Mesendoderm (in vitro differentiated cells): ENCODE data around the gene TCF4.

ENCODE experiments used
- DNase-seq: peaks from one replicate; pipeline ENCODE4 v3.0.0; 2013
- H2AK5ac ChIP-seq: 2 replicates; pipeline ENCODE4 v1.6.1; 2013; ENCODE audit warnings: low read length, inconsistent platforms
- H2BK120ac ChIP-seq: 2 replicates; pipeline ENCODE4 v1.6.1; 2013; ENCODE audit warnings: low read depth, mild to moderate bottlenecking, low read length, moderate library complexity, mixed read lengths
- H2BK15ac ChIP-seq: replicated peaks from 2 replicates; pipeline ENCODE4 v1.6.1; 2013; ENCODE audit warnings: low read depth, mild to moderate bottlenecking, moderate library complexity
- H2BK5ac ChIP-seq: 2 replicates; pipeline ENCODE4 v1.6.1; 2013; ENCODE audit warnings: low read length, inconsistent platforms
- H3K18ac ChIP-seq: 2 replicates; pipeline ENCODE4 v1.6.1; 2013; ENCODE audit warnings: mild to moderate bottlenecking, low read length, mixed read lengths
- H3K23ac ChIP-seq: one replicate; pipeline ENCODE4 v1.6.1; 2013; ENCODE audit warnings: low read length
- H3K27ac ChIP-seq: 2 replicates; pipeline ENCODE4 v1.5.1; 2013; ENCODE audit warnings: low read depth, mild to moderate bottlenecking, inconsistent platforms, low read length, moderate library complexity
- H3K27me3 ChIP-seq: 2 replicates; pipeline ENCODE4 v1.6.1; 2013; ENCODE audit warnings: low read length, control low read depth, mild to moderate bottlenecking, inconsistent platforms; ENCODE audit not compliant: insufficient read depth, poor library complexity
- H3K36me3 ChIP-seq: 2 replicates; pipeline ENCODE4 v1.6.1; 2013; ENCODE audit warnings: low read length, inconsistent platforms; ENCODE audit not compliant: control insufficient read depth, insufficient read depth
- H3K4ac ChIP-seq: one replicate; pipeline ENCODE4 v1.6.1; 2013; ENCODE audit warnings: low read depth, mild to moderate bottlenecking, low read length, moderate library complexity
- H3K4me1 ChIP-seq: 2 replicates; pipeline ENCODE4 v1.6.1; 2013; ENCODE audit warnings: low read depth, low read length, inconsistent platforms; ENCODE audit not compliant: control insufficient read depth
- H3K4me2 ChIP-seq: 2 replicates; pipeline ENCODE4 v1.6.1; 2013; ENCODE audit warnings: low read length
- H3K4me3 ChIP-seq: 2 replicates; pipeline ENCODE4 v1.5.1; 2013; ENCODE audit warnings: mild to moderate bottlenecking, low read length
- H3K56ac ChIP-seq: one replicate; pipeline ENCODE4 v1.6.1; 2013; ENCODE audit warnings: low read length
- H3K79me1 ChIP-seq: 2 replicates; pipeline ENCODE4 v1.6.1; 2013; ENCODE audit warnings: low read length, inconsistent platforms
- H3K79me2 ChIP-seq: 2 replicates; pipeline ENCODE4 v1.6.1; 2013; ENCODE audit warnings: mild to moderate bottlenecking, low read length; ENCODE audit not compliant: control insufficient read depth, insufficient read depth
- H3K9ac ChIP-seq: 2 replicates; pipeline ENCODE4 v1.6.1; 2013; ENCODE audit warnings: low read length, inconsistent platforms
- H4K5ac ChIP-seq: one replicate; pipeline ENCODE4 v1.6.1; 2013; ENCODE audit warnings: low read length
- H4K8ac ChIP-seq: one replicate; pipeline ENCODE4 v1.6.1; 2013; ENCODE audit warnings: low read depth, mild to moderate bottlenecking, control low read depth, low read length, moderate library complexity
- WGBS: extraction: QIAGEN DNeasy Blood & Tissue Kit; methylation state at CpG from one replicate; pipeline ENCODE4 v1.1.7; 2013; ENCODE audit warnings: low lambda C conversion rate, missing lambda C conversion rate; ENCODE audit not compliant: insufficient coverage; ENCODE audit errors: extremely low coverage; 5-methylcytosine and 5-hydroxymethylcytosine counted together

Gene TCF4

DNA sequence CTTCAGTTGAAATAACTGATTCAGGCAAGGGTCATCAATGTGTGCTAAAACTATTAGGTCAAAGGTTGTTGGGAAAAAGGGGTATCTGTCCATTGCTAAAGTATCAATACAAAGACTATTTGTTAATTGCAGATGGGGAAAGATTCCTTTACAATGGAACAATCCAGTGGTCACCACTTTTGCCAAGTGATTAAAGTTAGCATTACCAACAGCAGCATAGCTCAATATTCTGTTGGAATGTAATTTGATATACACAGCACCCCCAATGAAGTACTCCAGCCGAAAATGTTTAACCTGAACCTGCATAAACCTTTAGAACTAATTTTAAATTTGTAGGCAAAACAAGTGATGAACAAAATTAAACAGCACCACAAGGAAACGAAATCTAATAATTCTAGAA is 191.0 kb downstream of the TCF4 start:
- Histone ChIP-seq H2BK120ac (no peak overlapping the region), H2AK5ac (no peak overlapping the region), H3K4me2 (no peak overlapping the region), H4K8ac (no peak overlapping the region), H3K9ac (no peak overlapping the region), H3K36me3 (no peaks in the 10 kb centered on the region), H3K18ac (no peak overlapping the region), H3K79me1 (peaks cover 5% of the 10 kb centered on the region), H3K27me3 (no peaks in the 10 kb centered on the region), H3K4ac (no peak overlapping the region), H3K27ac (no peak overlapping the region), H3K23ac (no peak overlapping the region), H3K4me1 (peaks cover 3% of the 10 kb centered on the region), H2BK15ac (no peak overlapping the region), H3K4me3 (no peak overlapping the region), H3K79me2 (peaks cover 7% of the 10 kb centered on the region), H2BK5ac (no peak overlapping the region), H3K56ac (no peak overlapping the region), H4K5ac (no peak overlapping the region)
- no peak for DNase-seq
- WGBS: no CpG with 5 or more reads among the region's 2 CpGs

DNA sequence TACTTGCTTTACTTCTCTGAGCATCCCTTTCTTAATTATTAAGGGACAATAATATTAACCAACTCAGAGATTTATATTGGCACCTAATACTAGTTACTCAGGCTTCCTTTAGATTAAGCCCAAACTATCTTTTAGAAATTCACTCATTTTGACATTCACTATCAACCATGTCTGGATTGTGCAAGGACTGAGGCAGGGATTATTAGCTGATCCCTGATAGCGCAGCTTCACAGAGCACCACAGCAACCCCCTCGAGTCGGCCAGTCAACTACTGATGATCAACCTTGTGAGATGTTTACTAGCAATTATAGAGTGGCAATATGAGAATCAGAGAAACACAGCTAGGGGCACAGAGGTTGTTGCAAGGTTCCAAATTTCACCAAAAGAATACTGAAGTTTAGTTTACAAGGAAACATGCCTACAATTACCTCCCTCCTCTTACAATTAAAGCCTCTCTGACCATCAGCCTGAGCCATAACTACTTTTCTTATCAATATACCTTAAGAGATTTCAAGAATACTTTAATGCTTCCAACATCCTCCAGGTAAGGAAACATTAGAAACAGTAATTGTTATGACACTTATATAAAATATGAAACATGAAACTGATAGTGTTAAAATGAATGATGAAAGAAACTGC is 191.6 kb downstream of the TCF4 start:
- Histone ChIP-seq H3K18ac (no peak overlapping the region), H3K4me2 (no peak overlapping the region), H3K9ac (no peak overlapping the region), H2BK5ac (no peak overlapping the region), H3K27ac (no peak overlapping the region), H3K4ac (no peak overlapping the region), H2BK15ac (no peak overlapping the region), H2AK5ac (no peak overlapping the region), H3K56ac (no peak overlapping the region), H2BK120ac (no peak overlapping the region), H3K4me3 (no peak overlapping the region), H3K79me2 (peaks cover 7% of the 10 kb centered on the region), H3K79me1 (peaks cover 5% of the 10 kb centered on the region), H3K36me3 (no peaks in the 10 kb centered on the region), H3K27me3 (no peaks in the 10 kb centered on the region), H4K8ac (no peak overlapping the region), H3K4me1 (peaks cover 2% of the 10 kb centered on the region), H3K23ac (no peak overlapping the region), H4K5ac (no peak overlapping the region)
- no CpG with 5 or more reads among the region's 3 CpGs for WGBS
- DNase-seq: no peak

DNA sequence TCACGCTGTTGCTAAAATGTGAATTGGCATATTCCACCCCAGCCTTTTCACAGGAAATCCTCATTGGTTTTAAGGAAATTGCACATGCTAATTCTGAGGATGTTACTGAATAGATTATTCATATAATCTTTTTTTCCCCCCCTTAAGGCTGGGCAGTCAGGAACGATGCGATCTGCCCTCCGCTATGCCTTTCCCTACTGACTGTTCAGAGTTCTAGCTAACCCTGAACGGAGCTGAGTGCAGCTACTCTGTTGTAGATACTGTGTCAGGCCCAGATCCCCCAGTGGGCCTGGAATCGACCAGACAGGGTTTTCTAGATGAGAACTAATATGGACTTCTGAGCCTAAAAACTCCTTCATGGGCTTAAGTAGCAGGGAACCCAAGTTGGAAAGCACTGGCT is 192.2 kb downstream of the TCF4 start:
- H2BK15ac ChIP-seq: no peak overlapping the region
- WGBS: no CpG with 5 or more reads among the region's 6 CpGs
- H3K4me3 ChIP-seq: no peak overlapping the region
- no peak overlapping the region for H3K4ac ChIP-seq
- H3K79me1 ChIP-seq: peaks cover 5% of the 10 kb centered on the region
- no peak overlapping the region for H2BK5ac ChIP-seq
- H3K23ac ChIP-seq: no peak overlapping the region
- H3K27ac ChIP-seq: no peak overlapping the region
- H3K9ac ChIP-seq: no peak overlapping the region
- no peak for DNase-seq
- H4K5ac ChIP-seq: no peak overlapping the region
- no peak overlapping the region for H2BK120ac ChIP-seq
- H3K4me1 ChIP-seq: no peaks in the 10 kb centered on the region
- no peak overlapping the region for H3K56ac ChIP-seq
- no peak overlapping the region for H2AK5ac ChIP-seq
- no peaks in the 10 kb centered on the region for H3K27me3 ChIP-seq
- H4K8ac ChIP-seq: no peak overlapping the region
- no peaks in the 10 kb centered on the region for H3K36me3 ChIP-seq
- H3K4me2 ChIP-seq: no peak overlapping the region
- H3K18ac ChIP-seq: no peak overlapping the region
- H3K79me2 ChIP-seq: peaks cover 6% of the 10 kb centered on the region

DNA sequence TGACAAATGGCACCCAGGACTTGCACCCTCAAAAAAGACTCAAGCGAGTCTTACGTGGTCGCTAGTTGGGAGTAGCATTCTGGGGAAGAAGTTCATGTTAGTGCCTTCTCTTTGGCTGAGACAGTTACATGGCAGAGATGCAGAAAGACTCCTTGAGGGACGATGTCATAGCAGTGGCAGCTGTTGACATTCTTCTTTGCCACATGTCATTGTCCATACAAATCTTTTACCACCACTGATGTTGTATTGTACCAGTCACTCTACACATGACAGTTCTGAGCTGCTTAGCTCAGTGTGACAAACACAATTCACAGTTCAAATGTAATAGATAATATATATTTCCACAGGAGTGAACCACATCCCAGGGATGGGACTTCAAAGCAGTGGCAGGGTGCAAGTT is 197.1 kb downstream of the TCF4 start:
- no peak overlapping the region for H3K4me3 ChIP-seq
- no peak overlapping the region for H3K4ac ChIP-seq
- H3K23ac ChIP-seq: no peak overlapping the region
- H2BK15ac ChIP-seq: no peak overlapping the region
- no peak overlapping the region for H2BK120ac ChIP-seq
- no peak overlapping the region for H3K27ac ChIP-seq
- peaks cover 8% of the 10 kb centered on the region for H3K79me2 ChIP-seq
- WGBS: no CpG with 5 or more reads among the region's 4 CpGs
- no peaks in the 10 kb centered on the region for H3K27me3 ChIP-seq
- no peak overlapping the region for H2BK5ac ChIP-seq
- no peak overlapping the region for H3K4me2 ChIP-seq
- peak; percentile 79 for DNase-seq
- H3K79me1 ChIP-seq: peaks cover 14% of the 10 kb centered on the region
- H3K4me1 ChIP-seq: peaks cover 2% of the 10 kb centered on the region
- no peak overlapping the region for H2AK5ac ChIP-seq
- H3K18ac ChIP-seq: no peak overlapping the region
- no peaks in the 10 kb centered on the region for H3K36me3 ChIP-seq
- H3K56ac ChIP-seq: no peak overlapping the region
- H4K5ac ChIP-seq: no peak overlapping the region
- no peak overlapping the region for H3K9ac ChIP-seq
- no peak overlapping the region for H4K8ac ChIP-seq

DNA sequence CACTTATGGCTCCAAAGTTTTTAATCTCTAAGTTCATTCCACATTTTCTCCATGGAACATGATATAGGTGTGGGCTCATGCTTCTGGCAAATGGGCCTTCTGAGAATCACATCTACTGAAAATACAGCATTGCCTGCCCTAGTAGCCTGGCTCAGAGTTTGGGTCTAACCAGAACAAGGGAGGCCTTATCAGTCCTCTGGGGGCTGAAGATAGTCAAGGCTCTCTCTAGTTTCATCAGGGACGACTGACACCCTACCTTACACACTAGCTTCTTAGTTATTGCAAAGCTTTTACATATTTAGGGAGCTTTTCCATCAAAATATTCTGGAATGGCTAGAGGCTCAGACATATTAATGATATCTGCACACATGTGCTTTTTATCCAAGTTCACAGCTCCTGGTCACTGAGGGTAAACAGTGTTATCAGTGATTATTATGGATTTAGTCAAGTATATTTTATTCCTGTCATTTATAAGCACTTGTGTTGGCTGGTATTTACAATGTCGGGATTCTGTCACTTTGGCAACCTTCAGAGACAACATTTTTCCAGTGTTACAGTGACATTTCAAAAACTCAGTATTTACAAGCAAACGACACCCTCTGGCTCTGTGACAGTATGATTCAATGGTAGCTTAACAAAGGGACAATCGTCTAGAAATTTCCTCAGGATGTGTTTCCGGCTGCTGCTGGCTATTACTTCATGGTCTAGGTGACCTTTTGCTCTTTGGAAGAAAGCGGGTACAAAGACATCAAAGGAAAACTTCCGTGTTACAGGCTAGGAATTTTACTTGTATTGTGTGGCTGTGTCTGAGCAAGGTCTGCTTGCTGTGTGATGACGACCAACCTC is 200.6 kb downstream of the TCF4 start:
- H3K27ac ChIP-seq: no peak overlapping the region
- peak; percentile 13 for DNase-seq

More for the DNA sequence above, 200.6 kb downstream of the TCF4 start:
- Histone ChIP-seq H3K79me2 (peaks cover 25% of the 10 kb centered on the region), H2AK5ac (no peak overlapping the region), H3K27me3 (no peaks in the 10 kb centered on the region), H3K9ac (no peak overlapping the region), H3K4me3 (no peak overlapping the region), H3K23ac (no peak overlapping the region), H4K5ac (no peak overlapping the region), H4K8ac (no peak overlapping the region), H3K4ac (no peak overlapping the region), H3K79me1 (peaks cover 27% of the 10 kb centered on the region), H3K56ac (no peak overlapping the region), H2BK120ac (no peak overlapping the region), H2BK5ac (no peak overlapping the region), H3K4me1 (peaks cover 2% of the 10 kb centered on the region), H3K36me3 (no peaks in the 10 kb centered on the region), H3K18ac (no peak overlapping the region), H2BK15ac (no peak overlapping the region), H3K4me2 (no peak overlapping the region)
- WGBS: no CpG with 5 or more reads among the region's 8 CpGs
